Activated CD8-positive, alpha-beta memory T cell treated with anti-CD3 and anti-CD28 coated beads for 1 hour (primary cell): ENCODE measurements around the gene MYO1G.

ENCODE experiments used
- DNase-seq, 2 donors: peaks; one replicate each; pipeline ENCODE4 v3.0.0-alpha.2; 2020; ENCODE audit warnings: low read depth in 1 of 2; ENCODE audit errors: extremely low read depth in 1 of 2

MYO1G gene

DNA sequence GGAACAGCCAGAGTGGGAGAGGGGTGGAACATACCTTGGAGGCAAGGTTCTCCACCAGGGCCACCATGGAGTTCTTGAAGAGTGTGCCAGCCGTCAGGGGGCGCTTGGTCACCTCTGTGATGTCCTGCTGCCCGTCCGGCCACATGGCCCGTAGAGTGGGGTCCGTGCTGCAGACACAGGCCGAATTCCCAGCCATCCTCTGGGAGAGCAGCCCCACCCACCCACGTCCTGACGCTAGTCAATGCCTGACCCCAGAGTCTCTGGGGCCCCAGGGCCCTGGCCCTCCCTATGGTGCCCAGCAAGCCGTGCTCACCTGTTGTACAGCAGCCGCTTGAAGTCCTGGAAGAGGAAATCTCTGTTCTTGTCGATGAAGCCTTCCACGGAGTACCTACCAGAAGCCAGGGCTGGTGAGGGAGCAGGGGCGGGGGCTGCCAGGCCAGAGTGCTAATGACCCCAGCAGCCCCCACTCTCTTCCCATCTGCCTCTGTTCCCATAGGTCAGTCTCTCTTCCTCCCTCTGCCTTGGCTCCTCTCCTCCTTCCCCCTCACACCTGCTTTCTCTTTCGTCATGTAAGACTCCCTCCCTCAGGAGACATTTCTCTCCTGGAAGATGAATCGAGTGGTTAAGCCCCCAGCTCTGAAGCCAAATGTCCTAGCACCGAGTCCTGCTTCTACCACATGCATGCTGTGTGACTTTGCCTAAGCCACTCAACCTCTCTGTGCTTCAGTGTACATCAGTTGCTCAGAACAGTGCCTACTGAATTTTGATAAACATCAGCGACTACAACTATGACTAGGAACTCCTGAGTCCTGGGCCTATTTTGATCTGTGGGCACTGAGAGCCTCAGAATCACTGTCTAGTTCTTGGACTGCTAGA lies 11.0 kb downstream of the MYO1G start:
- no peak for DNase-seq

DNA sequence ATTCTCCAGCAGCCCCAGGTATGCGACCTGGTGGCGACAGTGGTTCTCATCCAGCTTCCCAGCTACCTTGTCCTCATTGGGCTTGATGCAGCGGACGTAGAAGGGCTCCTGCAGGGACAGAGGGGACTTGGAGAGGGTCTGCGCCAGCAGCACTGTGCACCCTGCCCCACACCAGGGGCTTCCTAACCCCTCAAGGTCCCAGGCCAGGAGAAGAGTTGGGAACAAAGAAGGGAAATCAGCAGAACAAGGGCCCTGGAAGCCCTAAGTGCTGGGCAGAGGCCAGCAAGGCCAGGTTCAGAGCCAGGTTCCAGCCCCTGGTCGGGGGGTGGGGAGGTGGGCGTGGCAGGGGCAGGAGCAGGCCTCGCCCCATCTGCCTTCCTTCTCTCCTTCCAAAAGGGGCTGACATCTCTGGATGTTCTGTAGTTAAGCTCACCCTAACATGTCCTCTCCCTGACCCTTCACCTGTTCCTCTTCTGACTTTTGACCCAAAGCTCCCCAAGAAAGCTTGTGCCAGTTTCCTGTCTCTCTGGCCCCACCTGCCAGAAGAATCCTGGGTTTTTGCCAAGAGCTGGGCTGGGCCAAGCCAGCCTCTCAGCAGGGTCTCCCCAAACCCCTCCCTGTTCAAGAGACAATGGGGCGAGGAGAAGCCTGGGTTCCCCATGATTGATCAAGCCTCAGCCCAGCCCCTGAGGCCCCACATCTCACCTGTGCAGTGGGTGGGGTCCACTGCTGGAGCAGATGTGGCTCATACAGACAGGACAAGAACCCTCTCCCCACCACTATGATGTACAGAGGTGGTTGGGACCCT lies 11.9 kb downstream of the MYO1G start:
- DNase-seq, result no peak

DNA sequence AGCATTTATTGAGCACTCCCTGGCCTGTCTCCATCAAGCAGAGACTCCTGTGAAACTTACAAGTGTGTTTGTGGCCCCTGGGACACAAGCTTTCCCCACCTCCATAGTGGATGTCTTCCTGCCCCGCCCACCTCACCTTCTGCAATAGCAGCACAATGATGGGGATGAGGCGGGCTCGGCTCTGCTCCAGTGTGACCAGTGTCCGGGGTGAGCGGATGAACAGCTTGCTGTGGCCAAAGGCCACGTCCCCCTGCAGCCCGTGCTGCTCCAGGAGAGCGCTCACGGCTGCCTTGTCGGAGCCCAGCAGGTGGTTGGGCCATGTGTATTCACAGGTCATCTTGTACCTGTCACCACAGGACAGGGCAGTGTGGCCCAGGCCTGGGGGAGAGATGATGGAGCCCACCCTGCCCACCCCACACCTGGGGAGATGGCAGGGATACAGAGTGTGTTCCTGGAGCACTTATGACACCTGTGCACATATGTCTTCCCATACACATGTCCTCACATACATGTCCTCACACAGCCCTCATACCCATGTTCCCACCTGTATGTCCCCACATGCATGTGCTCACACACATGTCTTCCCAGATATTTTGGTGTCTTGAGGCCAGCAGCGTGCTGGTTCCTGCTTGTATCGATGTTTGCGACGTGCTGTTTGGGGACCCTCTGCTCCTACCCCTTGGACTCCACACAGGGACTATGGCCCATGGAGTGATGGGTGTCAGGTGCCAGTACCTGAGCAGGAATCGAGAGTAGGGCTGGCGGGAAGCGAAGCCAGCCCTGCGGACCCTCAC lies 12.7 kb downstream of the MYO1G start:
- no peak for DNase-seq

DNA sequence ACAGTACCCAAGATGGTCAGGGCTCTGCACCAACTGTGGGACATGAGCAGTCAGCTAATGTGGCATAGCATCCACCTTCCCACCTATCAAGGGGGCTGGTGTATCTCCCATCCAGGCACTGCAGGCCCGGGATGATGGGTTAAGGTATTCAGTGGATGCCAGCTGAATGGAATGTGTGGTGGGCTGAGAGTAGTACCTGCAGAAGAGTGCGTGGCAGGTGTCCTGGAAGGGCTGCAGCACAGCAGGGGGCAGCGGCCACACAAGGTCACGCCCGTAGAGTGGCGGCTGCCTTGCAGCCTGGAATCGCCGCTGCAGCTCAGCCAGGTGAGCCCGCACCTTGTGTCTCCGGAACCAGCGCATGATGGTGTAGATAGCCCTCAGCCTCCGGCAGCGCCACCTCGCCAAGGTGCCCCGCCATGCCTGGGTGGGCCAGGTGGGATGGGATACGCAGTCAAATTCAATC lies 13.3 kb downstream of the MYO1G start:
- no peak for DNase-seq

DNA sequence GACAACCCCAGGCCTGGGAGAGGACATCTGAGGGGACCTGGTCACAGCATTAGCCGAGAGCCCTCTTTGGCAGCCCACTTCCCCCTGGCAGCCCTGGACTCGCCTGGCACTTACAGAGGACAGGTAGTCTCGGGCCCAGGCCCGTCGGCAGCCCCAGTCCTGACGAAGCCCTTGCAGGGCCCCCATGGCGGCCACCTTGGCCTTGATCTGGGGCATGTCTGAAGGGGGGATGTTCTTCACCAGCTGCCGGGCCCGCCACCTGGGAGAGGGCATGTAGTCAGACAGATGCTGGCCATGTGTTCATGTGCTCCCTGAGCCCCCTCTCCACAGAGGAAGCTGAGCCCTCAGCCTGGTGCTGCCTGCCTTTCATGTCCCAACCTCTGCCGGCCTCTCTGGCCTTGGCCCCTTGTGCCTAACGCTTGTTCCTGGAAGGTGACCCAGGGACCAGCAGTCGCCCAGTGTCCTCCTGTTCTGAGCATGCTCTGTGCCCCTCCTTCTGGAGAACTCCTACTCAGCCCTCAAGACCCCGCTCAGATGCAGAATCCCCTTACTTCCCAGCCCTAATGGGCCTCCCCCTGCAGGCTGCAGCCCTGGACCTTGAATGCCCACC lies 13.9 kb downstream of the MYO1G start:
- DNase-seq, result no peak

DNA sequence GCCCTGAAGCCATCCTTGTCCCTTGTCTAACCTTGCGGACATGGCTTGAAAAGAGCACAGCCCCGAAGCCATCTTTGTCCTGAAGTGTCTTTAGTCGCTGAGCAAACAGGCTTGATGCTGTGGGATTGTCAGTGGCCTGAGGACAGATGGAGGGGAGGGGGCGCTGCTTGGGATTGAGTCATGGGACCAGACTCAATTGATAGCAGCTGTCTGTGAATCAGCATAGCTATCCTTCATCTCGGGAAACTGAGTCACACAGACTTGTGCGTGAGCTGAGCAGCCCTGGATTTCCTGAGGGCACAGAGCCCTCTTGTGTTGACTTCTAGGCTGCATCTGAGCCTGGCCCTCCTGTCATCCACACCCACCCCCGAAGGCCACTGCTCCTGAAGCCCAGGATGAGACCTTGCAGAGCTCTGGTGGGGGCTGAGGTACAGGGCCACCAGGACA lies 14.4 kb downstream of the MYO1G start:
- no peak for DNase-seq

DNA sequence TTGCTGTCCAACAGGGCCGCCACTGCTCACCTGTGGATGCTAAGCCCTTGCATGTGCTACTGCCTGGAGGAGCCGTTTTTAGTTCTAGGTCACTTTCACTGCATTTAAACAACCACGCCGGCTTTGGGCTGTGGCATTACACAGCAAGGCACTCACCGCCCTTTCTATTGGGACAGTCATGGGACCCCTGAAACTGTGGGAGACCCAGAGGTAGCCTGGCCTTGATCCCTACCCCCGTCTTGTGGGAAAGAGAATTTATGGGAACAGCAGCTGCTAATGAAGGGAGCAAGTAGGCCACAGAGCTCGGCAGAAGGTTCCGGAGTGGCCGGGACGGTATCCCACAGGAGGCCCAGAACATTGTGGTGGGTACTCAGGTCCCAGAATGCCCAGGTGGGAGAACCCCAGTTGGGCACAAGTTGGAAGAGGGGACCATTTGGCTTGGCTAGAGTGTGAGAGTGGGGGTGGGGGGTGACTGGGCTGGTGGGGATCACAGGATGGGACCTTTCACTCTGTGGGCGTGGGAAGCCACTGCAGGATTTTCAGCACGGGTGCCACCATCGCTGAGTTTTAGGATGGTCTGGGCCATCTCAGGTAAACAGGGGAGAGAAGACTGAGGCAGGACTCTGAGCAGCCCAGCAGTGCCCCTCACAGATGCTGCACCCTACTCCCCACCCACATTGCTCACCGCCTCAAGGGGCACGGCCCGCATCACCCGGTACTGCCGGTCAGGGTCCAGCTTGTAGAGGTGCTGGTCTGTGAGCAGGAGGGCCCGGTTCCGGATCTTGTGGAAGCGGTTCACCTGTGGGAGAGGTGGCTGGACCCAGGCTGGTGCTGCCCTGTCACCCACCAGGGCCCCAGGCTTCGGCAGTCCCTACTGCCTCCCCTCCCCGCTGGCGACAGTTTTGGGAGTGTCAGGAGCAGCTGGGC lies 15.2 kb downstream of the MYO1G start:
- no peak for DNase-seq

DNA sequence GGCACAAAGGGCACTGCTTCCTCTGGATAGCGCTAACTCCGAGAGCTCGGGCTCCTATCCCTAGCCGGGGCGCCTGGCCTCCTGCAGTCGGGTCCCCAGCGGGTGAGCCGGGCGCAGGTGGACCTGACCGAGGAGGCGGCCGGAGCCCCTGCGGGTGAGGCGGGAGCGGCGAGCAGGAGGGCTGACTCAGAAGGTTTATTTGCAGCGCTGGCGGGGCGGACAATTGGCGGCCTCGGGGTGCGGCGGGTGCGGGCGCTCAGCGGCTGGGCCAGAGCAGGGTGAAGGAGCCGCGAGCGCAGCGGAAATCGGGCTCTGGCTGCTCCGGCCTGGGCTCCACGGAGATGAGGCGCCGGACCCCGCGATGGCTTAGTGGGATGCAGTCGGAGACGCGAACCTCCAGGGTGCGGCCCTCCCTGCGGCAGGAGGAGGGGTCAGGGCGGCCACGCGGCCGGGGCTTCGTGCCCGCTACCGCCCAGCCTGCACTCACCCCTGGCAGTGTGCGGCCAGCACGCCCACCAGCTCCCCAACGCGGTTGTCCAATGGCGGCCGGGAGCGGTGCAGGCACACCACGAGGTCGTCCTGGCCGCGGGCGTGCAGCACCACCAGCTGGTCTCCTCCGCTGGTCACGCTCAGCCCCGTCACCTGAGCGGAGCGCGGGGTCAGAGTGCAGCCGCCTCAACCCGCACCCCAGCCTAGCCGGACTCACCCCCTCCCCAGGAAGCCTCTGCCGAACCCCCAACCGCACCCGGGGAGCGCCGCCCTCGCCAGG lies 16.1 kb downstream of the MYO1G start:
- DNase-seq, result no peak

DNA sequence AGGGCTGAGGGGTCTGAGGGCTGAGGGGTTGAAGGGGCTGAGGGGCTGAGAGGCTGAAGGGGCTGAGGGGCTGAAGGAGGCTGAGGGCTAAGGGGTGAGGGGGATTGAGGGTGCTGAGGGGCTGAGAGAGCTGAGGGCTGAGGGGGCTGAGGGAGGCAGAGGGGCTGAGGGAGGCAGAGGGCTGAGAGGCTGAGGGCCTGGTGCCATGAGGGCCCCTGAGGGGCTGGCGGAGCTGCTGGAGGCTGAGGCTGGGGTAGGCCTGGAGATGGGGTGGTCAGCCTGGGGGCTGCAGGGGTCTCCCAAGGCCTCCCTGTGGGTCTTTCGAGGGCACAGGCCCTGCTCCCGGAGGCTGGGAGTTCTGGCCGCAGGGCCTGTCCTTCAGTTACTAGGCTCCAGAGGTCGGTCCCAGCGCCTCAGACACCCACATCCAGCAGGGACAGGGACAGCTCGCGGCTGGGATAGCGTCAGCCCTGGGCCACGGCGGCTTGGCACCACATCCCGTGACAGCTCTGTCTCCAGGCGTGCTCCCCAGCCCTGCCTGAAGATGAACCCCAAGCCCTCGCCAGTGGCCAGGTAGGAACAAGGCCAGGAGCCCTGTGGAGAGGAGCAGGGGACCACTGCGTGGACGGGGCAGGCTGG lies 16.9 kb downstream of the MYO1G start:
- DNase-seq, result no peak

DNA sequence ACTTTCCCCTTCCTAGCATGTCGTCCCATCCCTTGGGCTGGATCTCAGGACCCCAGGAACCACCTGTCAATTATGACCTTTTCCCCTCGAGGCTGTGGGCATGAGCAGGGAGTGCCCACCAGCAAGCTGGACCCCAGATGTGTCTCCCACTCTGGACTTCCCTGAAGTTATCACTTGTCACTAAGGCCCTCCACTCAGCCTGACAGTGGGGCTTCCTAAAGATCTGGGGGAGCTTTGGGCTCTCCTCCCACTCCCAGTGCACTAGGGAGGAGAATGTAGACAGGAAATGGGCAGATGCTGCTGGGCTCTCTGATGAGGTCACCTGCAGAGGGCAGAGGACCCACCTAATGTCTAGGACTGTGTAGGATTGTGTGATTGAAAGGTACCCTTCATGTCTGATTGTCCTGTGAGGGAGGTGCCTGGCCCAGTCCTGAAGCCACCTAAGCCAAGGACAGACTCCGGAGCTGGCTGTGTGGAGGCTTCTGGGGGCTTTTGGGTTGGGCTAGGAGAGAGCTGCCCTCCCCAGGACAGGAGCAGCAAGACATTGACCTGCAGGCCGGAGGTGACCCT lies 18.7 kb downstream of the MYO1G start:
- no peak for DNase-seq

DNA sequence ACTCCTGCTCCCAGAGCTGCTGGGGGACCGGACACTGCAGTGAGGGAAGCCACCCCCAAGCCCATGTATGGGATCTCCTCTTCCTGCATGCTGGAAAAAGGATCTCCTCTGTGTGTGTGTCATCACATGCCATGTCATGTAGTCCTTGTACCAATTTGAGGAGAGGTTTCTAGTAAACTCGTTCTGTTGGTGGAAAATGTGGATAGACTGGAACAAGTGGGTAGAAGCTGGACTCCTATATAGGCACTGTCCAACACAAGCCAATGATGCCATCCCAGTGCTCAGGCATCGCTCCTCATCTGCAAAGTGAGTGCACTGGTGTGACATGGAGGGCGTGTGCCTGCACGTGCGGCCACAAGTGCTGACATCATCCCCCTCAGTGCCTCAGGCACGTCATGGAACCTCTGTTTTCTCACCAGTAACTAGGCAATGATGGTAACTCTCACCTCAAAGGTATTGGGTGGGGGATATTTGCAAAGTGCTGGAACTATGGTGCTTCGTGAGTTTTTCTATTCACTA lies 19.3 kb downstream of the MYO1G start:
- no peak for DNase-seq

DNA sequence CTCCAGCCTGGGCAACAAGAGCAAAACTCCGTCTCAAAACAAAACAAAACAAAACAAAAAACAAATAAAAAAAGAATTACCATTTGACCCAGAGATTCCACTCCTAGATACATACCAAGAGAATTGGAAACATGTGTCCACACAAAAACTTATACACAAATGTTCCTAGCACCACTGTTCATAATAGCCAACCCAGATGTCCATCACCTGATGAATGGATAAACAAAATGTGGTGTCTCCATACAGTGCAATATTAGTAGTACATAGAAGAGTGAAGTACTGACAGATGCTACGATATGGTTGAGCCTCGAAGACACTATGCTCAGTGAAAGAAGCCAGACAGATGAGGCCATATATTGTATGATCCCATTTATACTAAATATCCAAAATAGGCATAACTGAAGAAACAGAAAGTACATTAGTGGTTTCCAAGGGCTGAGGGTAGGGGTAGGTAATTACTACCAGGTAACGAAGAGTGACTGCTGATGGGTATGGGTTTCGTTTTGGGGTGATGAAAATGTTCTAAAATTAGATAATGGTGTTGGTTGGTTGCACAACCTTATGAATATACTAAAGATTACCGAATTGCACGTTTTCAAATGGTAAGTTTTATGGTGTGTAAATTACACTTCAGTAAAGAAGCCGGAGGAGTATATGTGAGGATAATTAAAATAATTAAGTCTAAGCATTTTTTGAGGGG lies 20.0 kb downstream of the MYO1G start:
- DNase-seq, result no peak

DNA sequence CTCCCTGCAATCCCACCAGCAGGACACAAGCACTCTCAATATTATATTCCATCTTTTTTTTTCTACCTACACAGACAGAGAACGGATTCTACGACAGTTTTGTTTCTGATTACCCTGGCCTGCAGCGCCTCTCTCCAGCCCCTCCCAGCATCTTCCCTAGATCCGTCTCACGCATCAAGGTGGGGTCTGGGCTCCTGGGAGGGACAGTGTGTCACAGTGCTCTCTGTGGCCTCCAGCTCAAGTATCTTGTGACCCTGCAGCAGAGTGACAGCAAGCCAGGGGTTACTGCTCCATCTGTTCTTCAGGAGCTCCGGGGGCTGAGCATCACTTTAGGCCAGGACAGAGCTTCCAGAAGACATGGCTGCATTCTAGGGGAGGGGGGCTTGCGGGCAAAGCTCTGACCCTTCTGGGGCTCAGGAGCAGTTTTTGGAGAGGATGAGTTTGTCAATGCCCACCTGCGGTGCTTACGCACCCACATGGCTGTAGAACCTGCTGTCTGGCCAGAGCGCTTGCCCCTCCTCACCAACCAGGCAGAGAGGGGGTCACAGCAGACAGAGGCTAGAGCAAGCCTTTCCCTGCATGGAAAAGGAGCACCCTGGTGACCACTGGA lies 22.6 kb downstream of the MYO1G start:
- no peak for DNase-seq

DNA sequence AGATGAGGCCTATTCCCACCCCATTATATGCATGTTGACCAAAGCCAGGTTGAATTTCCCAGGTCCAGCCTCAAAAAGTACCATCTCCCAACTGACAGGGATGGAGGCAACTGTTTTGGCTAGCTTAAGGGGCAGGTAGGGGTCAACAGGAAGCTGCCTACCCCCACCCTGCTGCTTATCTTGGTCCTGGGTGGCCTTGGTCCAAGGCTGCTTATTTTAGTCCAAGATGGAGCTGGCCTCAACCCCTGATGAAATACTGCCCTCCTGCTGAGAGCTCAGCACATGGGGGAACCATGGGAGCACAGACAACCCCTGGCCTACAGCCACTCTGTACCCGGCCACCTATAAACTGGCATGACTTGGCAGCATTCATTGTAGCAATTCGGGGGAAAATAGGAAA lies 23.1 kb downstream of the MYO1G start:
- DNase-seq, result no peak

DNA sequence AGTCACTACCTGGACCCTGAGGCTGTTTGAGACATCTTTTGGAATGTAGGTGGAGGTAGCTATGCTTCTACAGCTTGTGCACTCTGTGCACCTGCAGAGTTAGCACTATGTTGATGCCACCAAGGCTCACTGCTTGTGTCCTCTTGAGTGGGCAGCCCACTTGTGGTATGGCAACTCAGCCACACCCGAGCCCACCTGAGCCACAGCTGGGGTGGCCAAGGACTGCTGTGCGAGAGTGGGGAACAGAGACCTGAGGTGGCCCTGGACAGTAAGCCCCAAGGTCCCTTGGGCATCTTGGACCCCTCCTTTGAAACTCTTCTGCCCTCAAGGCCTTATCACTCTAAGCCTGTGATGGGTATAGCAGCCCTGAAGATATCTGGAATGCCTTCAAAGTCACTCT lies 25.7 kb downstream of the MYO1G start:
- no peak for DNase-seq

DNA sequence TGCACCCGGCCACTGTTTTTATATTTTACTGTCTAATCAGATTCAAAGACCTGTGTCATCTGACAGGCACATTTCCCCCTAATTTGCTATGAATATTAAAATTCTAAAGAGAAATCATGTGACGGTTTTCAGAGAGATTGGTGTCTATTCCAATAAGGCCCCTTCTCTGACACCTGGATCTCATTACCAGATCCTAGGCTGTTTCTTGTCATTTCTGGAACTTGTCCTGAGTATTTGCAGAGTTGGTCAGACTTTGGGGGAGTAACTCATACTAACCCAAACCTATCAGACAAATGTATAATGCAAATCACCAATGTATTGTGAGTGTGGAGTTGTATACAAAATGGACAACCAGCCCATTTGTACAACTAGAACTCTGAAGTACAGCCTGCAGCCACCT lies 29.5 kb downstream of the MYO1G start:
- DNase-seq, result no peak

DNA sequence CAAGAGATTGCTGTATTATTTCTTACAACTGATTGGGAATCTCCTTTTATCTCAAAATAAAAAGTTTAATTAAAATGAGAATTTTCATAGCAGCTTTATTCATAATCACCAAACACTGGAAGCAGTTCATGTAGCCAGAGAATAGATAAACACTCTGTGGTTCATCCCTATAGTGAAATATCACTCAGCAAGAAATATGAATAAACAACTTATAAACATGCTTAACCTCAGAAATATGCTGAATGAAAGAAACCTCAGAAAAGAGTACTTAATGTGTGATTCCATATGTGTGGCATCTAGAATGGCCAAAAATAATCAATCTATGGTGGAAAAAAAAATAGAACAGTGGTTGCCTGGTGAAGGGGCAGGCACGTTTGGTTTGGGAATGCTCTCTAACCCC lies 33.3 kb downstream of the MYO1G start:
- DNase-seq, result no peak
